HEK293 (cell line): ENCODE results near the gene SART3.
"Not testable (repeated sequence)": the region's sequence is repeated elsewhere in the genome, so short reads cannot be mapped to it uniquely, and the experiment has no call there.

Source experiments
- CTCF ChIA-PET: fragments of 350-600 bp; formaldehyde crosslinking; extraction: SDS; loops from one replicate; lab custom pipeline; 2021; ENCODE audit warnings: antibody characterized with exemption; lab: Yijun Ruan, JAX
- POLR2A ChIA-PET: fragments of 300-600 bp; formaldehyde crosslinking; extraction: SDS; loops from one replicate; lab custom pipeline; 2020; ENCODE audit warnings: antibody characterized with exemption, inconsistent platforms; lab: Yijun Ruan, JAX
- H3K27ac ChIP-seq: fragments of 200-500 bp; sonication (Bioruptor generic); 2 replicates; pipeline ENCODE4 v1.5.1; 2014; ENCODE audit warnings: low read depth, low read length, control low read depth, inconsistent platforms; ENCODE audit errors: extremely low read depth
- H3K36me3 ChIP-seq, 2 experiments: fragments of 200-500 bp in 1 of 2; sonication (Bioruptor generic) in 1 of 2; 1 replicate in 1 of 2; 2 replicates in 1 of 2; pipeline ENCODE4 v1.5.1; 2014 to 2017; ENCODE audit warnings: inconsistent platforms in 2 of 2, low read length in 2 of 2; ENCODE audit not compliant: control insufficient read depth in 2 of 2, insufficient read depth in 1 of 2
- H3K4me1 ChIP-seq: fragments of 200-500 bp; sonication (Bioruptor generic); 2 replicates; pipeline ENCODE4 v1.5.1; 2014; ENCODE audit warnings: mild to moderate bottlenecking, low read length, inconsistent platforms; ENCODE audit not compliant: control insufficient read depth, insufficient read depth
- H3K4me3 ChIP-seq: 2 replicates; pipeline ENCODE4 v1.5.1; 2011; ENCODE audit warnings: low read depth, mild to moderate bottlenecking, control low read depth, low read length, moderate library complexity
- H3K9me3 ChIP-seq: fragments of 200-500 bp; sonication (Bioruptor generic); 2 replicates; pipeline ENCODE4 v1.5.1; 2014; ENCODE audit warnings: low read depth, low read length, inconsistent platforms; ENCODE audit not compliant: control insufficient read depth, insufficient read depth
- PRDM1 ChIP-seq: fragments of 450-650 bp; formaldehyde crosslinking; IDR thresholded peaks from 2 replicates; pipeline ENCODE4; 2016; ENCODE audit warnings: missing biosample characterization, missing genetic modification characterization
- SCRT2 ChIP-seq: fragments of 450-650 bp; formaldehyde crosslinking; IDR thresholded peaks from 2 replicates; pipeline ENCODE4 v1.5.1; 2016; ENCODE audit warnings: missing biosample characterization, missing genetic modification characterization
- SETDB1 ChIP-seq: IDR thresholded peaks from one replicate; pipeline ENCODE4 v1.6.1; 2017; ENCODE audit warnings: mild to moderate bottlenecking, low read length, moderate library complexity, mixed read lengths; ENCODE audit not compliant: insufficient read length
- ZEB2 ChIP-seq: fragments of 450-650 bp; formaldehyde crosslinking; IDR thresholded peaks from 2 replicates; pipeline ENCODE4 v1.5.1; 2016; ENCODE audit warnings: missing biosample characterization, missing genetic modification characterization
- ZNF114 ChIP-seq: fragments of 450-650 bp; formaldehyde crosslinking; IDR thresholded peaks from 2 replicates; pipeline ENCODE4 v1.5.0; 2017; ENCODE audit warnings: missing biosample characterization, missing genetic modification characterization
- ZNF132 ChIP-seq: fragments of 450-650 bp; formaldehyde crosslinking; IDR thresholded peaks from 2 replicates; pipeline ENCODE4 v1.5.1; 2017; ENCODE audit warnings: missing biosample characterization, missing genetic modification characterization, borderline replicate concordance
- ZNF202 ChIP-seq: fragments of 450-650 bp; formaldehyde crosslinking; IDR thresholded peaks from 2 replicates; pipeline ENCODE4 v1.5.1; 2016; ENCODE audit warnings: missing biosample characterization, missing genetic modification characterization, borderline replicate concordance
- ZNF221 ChIP-seq: fragments of 450-650 bp; formaldehyde crosslinking; IDR thresholded peaks from 2 replicates; pipeline ENCODE4 v1.5.1; 2017; ENCODE audit warnings: missing biosample characterization, missing genetic modification characterization, borderline replicate concordance
- ZNF223 ChIP-seq: fragments of 450-650 bp; formaldehyde crosslinking; IDR thresholded peaks from 2 replicates; pipeline ENCODE4 v1.5.1; 2016; ENCODE audit warnings: missing biosample characterization, missing genetic modification characterization
- ZNF311 ChIP-seq: fragments of 450-650 bp; formaldehyde crosslinking; IDR thresholded peaks from 2 replicates; pipeline ENCODE4 v1.5.1; 2017; ENCODE audit warnings: missing biosample characterization, missing genetic modification characterization, borderline replicate concordance
- ZNF366 ChIP-seq: fragments of 450-650 bp; formaldehyde crosslinking; conservative IDR thresholded peaks from 2 replicates; pipeline ENCODE4 v1.5.1; 2016; ENCODE audit warnings: missing biosample characterization, missing genetic modification characterization
- ZNF37A ChIP-seq: fragments of 450-650 bp; IDR thresholded peaks from 2 replicates; pipeline ENCODE4 v1.5.1; 2018; ENCODE audit warnings: missing biosample characterization, missing genetic modification characterization
- ZNF404 ChIP-seq: fragments of 450-650 bp; formaldehyde crosslinking; IDR thresholded peaks from 2 replicates; pipeline ENCODE4 v1.5.1; 2017; ENCODE audit warnings: missing biosample characterization, missing genetic modification characterization
- ZNF449 ChIP-seq: fragments of 450-650 bp; formaldehyde crosslinking; IDR thresholded peaks from 2 replicates; pipeline ENCODE4 v1.5.1; 2017; ENCODE audit warnings: missing biosample characterization, mild to moderate bottlenecking, missing genetic modification characterization, moderate library complexity
- ZNF488 ChIP-seq: fragments of 450-650 bp; formaldehyde crosslinking; IDR thresholded peaks from 2 replicates; pipeline ENCODE4 v1.5.1; 2016; ENCODE audit warnings: missing biosample characterization, missing genetic modification characterization
- ZNF555 ChIP-seq: fragments of 450-650 bp; formaldehyde crosslinking; conservative IDR thresholded peaks from 2 replicates; pipeline ENCODE4 v1.5.1; 2017; ENCODE audit warnings: missing biosample characterization, mild to moderate bottlenecking, missing genetic modification characterization, inconsistent platforms
- ZNF596 ChIP-seq: fragments of 450-650 bp; IDR thresholded peaks from 2 replicates; pipeline ENCODE4 v1.5.0; 2018; ENCODE audit warnings: missing biosample characterization, mild to moderate bottlenecking, missing genetic modification characterization, moderate library complexity
- ZNF660 ChIP-seq: fragments of 450-650 bp; IDR thresholded peaks from 2 replicates; pipeline ENCODE4 v1.5.1; 2018; ENCODE audit warnings: missing biosample characterization, mild to moderate bottlenecking, missing genetic modification characterization
- ZNF701 ChIP-seq: fragments of 450-650 bp; formaldehyde crosslinking; IDR thresholded peaks from 2 replicates; pipeline ENCODE4 v1.5.1; 2016; ENCODE audit warnings: missing biosample characterization, missing genetic modification characterization
- ZNF76 ChIP-seq: fragments of 450-650 bp; formaldehyde crosslinking; IDR thresholded peaks from 2 replicates; pipeline ENCODE4; 2016; ENCODE audit warnings: low read depth, missing biosample characterization, missing genetic modification characterization, borderline replicate concordance
- ZSCAN18 ChIP-seq: fragments of 450-650 bp; formaldehyde crosslinking; IDR thresholded peaks from 2 replicates; pipeline ENCODE4 v1.5.1; 2016; ENCODE audit warnings: missing biosample characterization, missing genetic modification characterization

Gene SART3

GRCh38 chr12:108575199-108575912 lies 14.4 kb upstream of the SART3 start (continued):
- TF ChIP-seq ZNF202 (tag by site-specific recombination) (no peak), ZNF701 (no peak)

- H3K4me3 ChIP-seq, H3K36me3 ChIP-seq, POLR2A ChIA-PET, H3K4me1 ChIP-seq, H3K27ac ChIP-seq, H3K9me3 ChIP-seq: not testable (repeated sequence)
- CTCF ChIA-PET = interaction anchor here (0.7 kb wide), 1 partner anchor 237 kb away, joined by 3 read pairs; no protein-coding TSS in a partner anchor
- TF ChIP-seq PRDM1 (tag by site-specific recombination) = peak; percentile 95
- TF ChIP-seq ZNF366 = peak; percentile 94
These were observed 13.3 kb upstream of the SART3 start for GRCh38 chr12:108574276-108574675.

- CTCF ChIA-PET = interaction anchor here (0.7 to 10.6 kb wide), 4 partner anchors 9 to 236 kb away, joined by 3 to 160 read pairs (median 4); partner anchors contain the start of gene ISCU
- Histone ChIP-seq H3K9me3 (no peaks in the 10 kb centered on the region), H3K27ac (no peak overlapping the region), H3K4me1 (no peaks in the 10 kb centered on the region), H3K4me3 (no peak overlapping the region), H3K36me3 (peaks cover under 1 to 17% of the 10 kb centered on the region in 2 experiments)
- TF ChIP-seq ZNF221 (tag by site-specific recombination) (no peak), SCRT2 (tag by site-specific recombination) (no peak), ZEB2 (tag by site-specific recombination) (no peak), ZNF76 (tag by site-specific recombination) (no peak), ZNF223 (tag by site-specific recombination) (no peak), ZNF37A (no peak), ZNF132 (tag by site-specific recombination) (no peak), ZNF660 (tag by site-specific recombination) (no peak), SETDB1 (no peak), ZNF114 (tag by site-specific recombination) (no peak), ZSCAN18 (tag by site-specific recombination) (no peak), ZNF488 (tag by site-specific recombination) (no peak), ZNF596 (tag by site-specific recombination) (no peak), ZNF311 (tag by site-specific recombination) (no peak), ZNF449 (no peak), ZNF404 (no peak), ZNF555 (tag by site-specific recombination) (no peak)
- POLR2A ChIA-PET = interaction anchor here (0.6 kb wide), 1 partner anchor 59 kb away, joined by 4 read pairs; no protein-coding TSS in a partner anchor
These were observed 12.3 kb upstream of the SART3 start for GRCh38 chr12:108573317-108573716.
